Astrocyte of the cerebellum (primary cell): ENCODE results near the gene CACNA2D1.
A peak's percentile ranks its signal among the peaks of the same experiment; 100 is the strongest.

Experiments
- DNase-seq: peaks from one replicate; pipeline ENCODE4 v3.0.0-alpha.2; 2011; ENCODE audit warnings: low read depth
- H3K4me3 ChIP-seq: 2 replicates; pipeline ENCODE4 v1.5.1; 2011; ENCODE audit warnings: mild to moderate bottlenecking, low read depth, low read length, moderate library complexity
- CTCF ChIP-seq: IDR thresholded peaks from 2 replicates; pipeline ENCODE4 v1.5.1; 2012; ENCODE audit warnings: low read length, low read depth, moderate library complexity, mild to moderate bottlenecking; ENCODE audit errors: missing control alignments
- in situ Hi-C: cut with HindIII; loops from 2 replicates; pipeline ENCODE4 v1.10.0; 2017; ENCODE audit warnings: low sequenced_read_pairs

The CACNA2D1 gene

GRCh38 chr7:82291931-82292330 lies 151.6 kb downstream of the CACNA2D1 start:
- TF ChIP-seq CTCF, result no peak
- no peak for DNase-seq
- in situ Hi-C loops, result no loop called here
- no peak overlapping the region for H3K4me3 ChIP-seq

- H3K4me3 ChIP-seq, result no peak overlapping the region
- no peak for DNase-seq
- in situ Hi-C loops, result no loop called here
- no peak for TF ChIP-seq CTCF
These were observed 153.7 kb downstream of the CACNA2D1 start for GRCh38 chr7:82289889-82290288.

GRCh38 chr7:82289152-82289535 lies 154.4 kb downstream of the CACNA2D1 start:
- no peak for TF ChIP-seq CTCF
- in situ Hi-C loops, result no loop called here

DNA sequence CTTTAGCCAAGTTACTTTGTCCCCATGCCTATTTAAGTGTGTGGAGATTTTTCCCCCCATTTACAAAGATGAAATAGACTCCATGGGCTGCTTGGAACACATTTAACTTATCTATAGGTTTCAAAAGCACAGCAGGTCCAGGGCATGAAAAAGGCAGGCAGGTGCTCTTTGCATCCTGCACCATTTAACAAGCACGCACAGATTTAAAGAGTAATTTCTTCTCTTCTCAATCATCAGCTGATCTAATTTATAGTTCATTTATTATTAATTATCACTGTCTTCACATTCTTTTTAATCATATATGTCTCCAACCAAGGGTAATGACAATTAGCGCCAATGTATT lies 156.8 kb downstream of the CACNA2D1 start:
- DNase-seq, result no peak
- in situ Hi-C loops, result no loop called here
- TF ChIP-seq CTCF, result no peak
- H3K4me3 ChIP-seq, result no peak overlapping the region

More at GRCh38 chr7:82289152-82289535, 154.4 kb downstream of the CACNA2D1 start:
- no peak for DNase-seq
- H3K4me3 ChIP-seq, result no peak overlapping the region

DNA sequence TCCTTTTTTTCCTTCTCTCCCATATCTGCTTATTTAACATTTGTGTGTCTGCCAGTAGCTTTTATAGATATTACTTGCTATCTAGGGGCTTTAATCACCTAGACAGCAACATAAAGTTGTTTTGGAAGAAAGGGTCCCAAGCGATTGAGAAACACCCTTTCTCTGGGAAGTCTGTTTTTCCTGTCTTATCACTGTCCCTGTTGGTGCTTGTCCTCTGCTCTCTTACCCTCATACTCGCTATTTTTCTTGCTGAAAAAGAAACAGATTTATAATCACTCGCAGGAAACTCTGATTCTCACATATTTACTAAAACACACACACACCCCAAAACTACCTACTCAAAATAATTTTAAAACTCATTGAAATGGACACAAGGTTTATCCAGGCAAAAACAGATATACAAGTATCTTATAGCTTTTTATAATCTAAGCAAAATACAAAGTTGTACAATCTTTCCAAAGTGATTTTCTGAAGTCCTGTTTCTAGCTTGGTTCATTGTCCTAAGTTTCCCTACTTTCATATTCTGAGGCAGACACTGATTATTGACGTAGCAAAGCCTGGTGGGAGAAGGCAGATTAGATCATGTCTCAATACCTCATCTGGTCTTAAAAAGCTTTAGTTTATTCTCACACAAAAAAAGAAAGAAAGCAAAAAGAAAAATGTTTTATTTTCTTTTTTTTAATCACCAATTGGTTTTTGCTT lies 157.3 kb downstream of the CACNA2D1 start:
- no peak for TF ChIP-seq CTCF
- no peak overlapping the region for H3K4me3 ChIP-seq
- no peak for DNase-seq
- in situ Hi-C loops, result no loop called here

DNA sequence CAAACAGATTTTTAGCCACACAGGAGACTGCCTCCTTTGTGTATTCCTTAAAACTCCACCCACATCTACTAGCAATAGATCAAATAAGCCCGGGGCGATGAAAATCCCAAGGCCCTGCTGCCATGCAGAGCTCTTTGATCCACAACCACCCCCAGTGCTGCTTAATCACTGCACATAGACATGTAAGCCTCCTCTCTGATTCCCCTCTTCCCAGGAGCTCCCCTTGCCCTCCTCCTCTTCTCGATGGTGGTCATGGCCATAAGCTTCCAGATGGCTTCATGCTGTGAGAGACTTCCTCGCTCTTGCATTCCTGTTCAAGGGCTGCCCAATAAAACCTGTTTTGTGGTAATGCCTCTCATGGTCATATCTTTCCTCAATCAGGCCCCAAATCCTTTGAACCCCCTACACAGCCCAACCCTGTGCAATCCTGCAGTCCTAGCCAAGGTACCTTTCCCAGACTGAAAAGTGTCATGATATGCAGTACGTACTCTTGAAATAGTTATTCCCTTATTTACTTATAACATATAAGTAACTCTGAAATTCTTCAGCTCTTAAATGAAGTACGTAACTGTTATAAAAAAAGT lies 158.5 kb downstream of the CACNA2D1 start:
- in situ Hi-C loops, result no loop called here
- TF ChIP-seq CTCF, result no peak
- no peak overlapping the region for H3K4me3 ChIP-seq
- peak; percentile 19 for DNase-seq

DNA sequence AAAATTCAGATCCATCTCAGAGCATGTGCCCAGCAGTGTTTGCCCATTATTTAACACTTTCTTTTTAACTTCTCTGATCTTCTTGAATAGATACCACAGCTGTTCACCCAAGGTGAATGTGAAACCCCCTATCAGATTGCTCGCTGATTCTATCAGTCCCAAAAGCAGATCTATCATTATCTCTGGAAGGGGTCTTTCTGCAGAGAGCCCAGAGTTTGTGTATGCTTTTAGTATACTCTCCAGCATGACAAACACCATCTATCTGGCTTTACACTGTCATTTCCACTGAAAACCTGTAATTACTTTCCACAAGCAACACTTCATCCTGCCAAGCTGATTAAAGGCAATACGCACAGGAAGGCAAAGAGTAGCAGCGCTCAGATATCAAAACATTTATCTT lies 168.2 kb downstream of the CACNA2D1 start:
- no peak overlapping the region for H3K4me3 ChIP-seq
- TF ChIP-seq CTCF, result no peak
- no peak for DNase-seq
- in situ Hi-C loops, result no loop called here
